Stimulated activated CD8-positive, alpha-beta memory T cell treated with anti-CD3 and anti-CD28 coated beads, Interleukin-7, amount 100 ng/mL, for 4 hours (primary cell): ENCODE measurements around the gene MEGF8.

ENCODE experiments used
- DNase-seq, 2 donors: peaks; one replicate each; pipeline ENCODE4 v3.0.0-alpha.2; 2020; ENCODE audit warnings: low read depth in 2 of 2

The MEGF8 gene, protein sequence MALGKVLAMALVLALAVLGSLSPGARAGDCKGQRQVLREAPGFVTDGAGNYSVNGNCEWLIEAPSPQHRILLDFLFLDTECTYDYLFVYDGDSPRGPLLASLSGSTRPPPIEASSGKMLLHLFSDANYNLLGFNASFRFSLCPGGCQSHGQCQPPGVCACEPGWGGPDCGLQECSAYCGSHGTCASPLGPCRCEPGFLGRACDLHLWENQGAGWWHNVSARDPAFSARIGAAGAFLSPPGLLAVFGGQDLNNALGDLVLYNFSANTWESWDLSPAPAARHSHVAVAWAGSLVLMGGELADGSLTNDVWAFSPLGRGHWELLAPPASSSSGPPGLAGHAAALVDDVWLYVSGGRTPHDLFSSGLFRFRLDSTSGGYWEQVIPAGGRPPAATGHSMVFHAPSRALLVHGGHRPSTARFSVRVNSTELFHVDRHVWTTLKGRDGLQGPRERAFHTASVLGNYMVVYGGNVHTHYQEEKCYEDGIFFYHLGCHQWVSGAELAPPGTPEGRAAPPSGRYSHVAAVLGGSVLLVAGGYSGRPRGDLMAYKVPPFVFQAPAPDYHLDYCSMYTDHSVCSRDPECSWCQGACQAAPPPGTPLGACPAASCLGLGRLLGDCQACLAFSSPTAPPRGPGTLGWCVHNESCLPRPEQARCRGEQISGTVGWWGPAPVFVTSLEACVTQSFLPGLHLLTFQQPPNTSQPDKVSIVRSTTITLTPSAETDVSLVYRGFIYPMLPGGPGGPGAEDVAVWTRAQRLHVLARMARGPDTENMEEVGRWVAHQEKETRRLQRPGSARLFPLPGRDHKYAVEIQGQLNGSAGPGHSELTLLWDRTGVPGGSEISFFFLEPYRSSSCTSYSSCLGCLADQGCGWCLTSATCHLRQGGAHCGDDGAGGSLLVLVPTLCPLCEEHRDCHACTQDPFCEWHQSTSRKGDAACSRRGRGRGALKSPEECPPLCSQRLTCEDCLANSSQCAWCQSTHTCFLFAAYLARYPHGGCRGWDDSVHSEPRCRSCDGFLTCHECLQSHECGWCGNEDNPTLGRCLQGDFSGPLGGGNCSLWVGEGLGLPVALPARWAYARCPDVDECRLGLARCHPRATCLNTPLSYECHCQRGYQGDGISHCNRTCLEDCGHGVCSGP (N-terminal part only)

DNA sequence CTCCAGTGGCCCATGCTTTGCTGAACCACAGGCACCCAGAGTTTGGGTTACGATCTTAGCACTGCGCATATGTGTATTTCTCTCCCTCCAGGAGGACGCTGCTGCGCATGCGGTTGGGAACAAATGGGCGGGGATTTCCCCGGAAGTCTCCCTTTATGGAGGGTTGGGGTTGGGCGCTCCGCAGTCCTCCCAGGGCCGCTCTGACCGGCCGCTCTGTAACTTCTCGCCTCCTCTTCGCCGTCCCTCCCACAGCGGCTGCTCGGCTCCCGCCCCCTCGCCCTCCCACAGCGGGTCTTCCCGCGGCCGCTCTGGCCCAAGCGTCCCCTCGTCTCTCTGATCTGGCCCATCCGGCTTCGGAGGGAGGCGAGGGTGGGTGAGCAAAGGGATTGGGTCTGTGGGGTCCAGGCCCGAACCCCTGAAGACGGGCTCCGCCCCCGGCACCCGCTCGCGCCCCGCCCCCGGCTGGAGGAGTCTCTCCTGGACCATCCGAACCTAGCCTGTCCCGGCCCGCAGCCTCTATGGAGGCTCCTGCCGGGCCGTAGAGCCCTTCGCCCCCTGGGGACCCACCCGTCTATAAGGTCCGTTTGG, at the start of gene MEGF8:
TSS of gene MEGF8 (plus strand) at position 328 of the 588 bp plus-strand sequence. CDS start 609 bp downstream, outside the sequence.
- peak; percentile 96 to 99 for DNase-seq

DNA sequence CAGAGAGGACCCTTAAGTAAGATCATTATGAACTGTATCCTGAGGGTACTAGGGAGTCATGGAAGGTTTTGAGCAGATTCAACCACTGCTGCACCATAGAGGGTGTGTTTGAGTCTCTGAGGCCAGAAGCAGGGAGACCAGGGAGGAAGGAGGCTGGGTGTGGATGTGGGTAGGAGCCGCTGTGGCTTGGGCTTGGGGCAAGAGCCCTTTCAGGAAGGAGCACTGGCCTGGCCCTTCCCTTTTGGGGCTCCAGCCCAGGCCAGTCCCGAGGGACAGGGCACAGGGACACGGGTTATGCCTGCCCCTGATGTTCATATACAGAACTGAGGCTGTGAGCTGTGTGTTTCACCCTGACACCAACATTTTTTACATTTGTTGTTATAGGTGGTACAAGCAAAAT, 49.2 kb upstream of the MEGF8 start:
- DNase-seq: no peak

DNA sequence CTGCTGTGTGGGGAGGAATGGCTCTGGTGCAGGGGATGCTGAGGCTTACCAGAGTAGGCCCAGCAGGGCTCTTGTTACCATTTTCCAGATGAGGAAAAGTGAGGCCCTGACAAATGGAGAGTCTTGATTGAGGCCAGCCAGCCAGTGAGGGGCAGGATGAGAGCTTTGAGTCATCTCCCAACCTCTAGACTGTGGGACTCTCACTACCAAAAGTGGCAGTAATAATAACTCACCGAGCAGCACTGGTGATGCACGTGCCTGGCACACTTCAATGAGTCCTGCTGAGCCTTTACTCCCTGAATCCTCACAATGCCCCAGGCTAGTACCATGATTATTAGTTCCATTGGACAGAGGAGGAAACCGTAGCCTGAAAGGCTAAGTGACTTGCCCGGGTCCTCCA, 48.6 kb upstream of the MEGF8 start:
- DNase-seq: no peak

DNA sequence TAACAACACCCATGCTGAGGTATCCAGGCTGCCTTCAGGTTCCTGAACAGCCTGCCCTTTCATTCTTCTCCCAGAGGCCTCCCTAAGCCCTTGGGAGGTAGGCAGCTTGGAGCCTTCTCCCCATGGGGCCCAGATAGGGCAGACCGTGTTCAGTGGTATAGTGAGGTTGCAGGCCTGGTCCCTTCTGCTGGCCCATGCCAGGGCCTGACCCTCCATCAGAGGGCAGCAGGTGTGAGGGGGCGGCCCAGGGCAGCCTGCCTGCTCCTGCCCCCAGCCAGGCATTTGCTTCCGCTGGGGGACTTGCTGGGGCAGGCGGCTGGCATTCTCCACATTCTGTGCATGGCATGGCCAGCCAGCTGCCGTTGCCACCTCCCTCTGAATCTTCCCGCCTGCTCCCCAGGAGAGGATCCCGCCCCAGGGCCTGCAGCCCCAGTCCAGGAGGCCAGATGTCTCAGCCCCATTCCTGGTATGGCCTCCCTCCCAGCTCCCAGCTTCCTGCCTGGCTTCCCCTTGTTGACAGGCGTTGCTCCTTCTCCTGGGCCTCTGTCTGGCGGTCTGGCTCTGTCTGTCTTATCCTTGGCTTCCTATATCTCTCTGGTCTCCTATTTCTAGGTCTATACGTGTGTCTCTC, 47.5 kb upstream of the MEGF8 start:
- DNase-seq: no peak

DNA sequence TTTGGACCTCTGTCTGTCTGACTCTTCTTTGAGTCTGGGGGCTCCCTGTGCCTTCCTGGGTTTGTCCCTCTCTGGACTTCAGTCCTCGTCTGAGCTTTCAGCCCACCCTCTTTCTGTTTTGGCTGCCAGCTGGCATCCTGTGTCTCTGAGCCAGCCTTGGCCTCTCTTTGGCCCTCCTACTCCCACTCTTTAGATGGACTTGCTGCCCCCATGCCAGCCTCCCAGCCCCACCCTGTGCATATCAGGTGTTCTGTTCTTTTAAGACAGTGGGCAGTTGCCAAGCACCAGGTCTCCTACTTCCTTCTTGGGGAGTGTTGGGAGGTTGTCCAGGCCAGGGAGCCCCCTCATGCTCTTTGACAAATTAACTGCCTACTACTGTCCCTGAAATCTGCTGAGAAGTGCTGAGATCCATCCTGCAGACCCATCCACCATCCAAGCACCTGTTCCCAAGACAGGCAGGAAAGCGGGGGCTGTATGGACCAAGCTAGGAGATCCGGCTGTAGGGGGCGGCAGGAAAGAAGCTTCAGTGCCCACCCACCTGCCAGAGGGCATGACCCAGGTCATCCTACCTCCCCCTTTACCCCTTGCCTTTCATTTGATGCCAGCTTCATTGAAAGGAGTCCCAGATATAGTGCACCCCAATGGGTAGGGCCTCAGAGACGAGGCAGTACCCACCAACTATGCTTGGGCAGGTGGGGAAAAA, 46.8 kb upstream of the MEGF8 start:
- DNase-seq: no peak

DNA sequence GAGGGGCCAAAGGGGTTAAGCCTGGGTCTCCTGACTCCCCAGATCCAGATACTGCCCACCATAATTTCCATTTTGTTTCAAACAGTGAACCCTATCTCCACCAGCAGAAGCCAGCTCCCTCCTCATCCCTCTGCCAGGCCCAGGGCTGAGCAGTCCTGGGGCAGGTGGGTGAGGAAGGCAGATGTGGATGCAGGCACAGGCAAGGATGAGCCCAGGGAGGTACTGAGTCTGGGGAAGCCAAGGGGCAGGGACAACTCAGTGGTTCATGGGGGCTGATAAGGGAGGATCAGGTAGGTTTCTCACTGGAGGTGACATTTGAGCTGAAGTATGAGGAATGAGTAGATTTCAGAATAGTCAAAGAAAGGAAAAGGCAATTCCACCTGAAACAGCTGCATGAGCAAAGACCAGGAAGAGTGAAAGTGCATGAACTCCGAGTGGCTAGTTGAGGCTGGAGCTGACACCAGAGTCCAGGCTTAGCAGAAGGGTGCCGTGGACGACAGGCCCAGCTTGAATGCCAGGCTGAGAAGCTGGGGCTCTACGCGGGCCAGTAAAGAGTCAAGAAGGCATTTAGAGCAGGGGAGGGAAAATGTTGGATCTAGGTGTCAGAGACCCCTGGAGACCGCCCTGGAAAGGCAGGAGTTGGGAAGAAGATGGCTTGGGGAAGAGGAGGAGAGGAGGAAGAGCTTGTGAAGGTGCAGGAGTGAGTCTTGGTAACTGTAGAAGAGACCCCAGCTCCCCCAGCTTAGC, 46.1 kb upstream of the MEGF8 start:
- no peak for DNase-seq

DNA sequence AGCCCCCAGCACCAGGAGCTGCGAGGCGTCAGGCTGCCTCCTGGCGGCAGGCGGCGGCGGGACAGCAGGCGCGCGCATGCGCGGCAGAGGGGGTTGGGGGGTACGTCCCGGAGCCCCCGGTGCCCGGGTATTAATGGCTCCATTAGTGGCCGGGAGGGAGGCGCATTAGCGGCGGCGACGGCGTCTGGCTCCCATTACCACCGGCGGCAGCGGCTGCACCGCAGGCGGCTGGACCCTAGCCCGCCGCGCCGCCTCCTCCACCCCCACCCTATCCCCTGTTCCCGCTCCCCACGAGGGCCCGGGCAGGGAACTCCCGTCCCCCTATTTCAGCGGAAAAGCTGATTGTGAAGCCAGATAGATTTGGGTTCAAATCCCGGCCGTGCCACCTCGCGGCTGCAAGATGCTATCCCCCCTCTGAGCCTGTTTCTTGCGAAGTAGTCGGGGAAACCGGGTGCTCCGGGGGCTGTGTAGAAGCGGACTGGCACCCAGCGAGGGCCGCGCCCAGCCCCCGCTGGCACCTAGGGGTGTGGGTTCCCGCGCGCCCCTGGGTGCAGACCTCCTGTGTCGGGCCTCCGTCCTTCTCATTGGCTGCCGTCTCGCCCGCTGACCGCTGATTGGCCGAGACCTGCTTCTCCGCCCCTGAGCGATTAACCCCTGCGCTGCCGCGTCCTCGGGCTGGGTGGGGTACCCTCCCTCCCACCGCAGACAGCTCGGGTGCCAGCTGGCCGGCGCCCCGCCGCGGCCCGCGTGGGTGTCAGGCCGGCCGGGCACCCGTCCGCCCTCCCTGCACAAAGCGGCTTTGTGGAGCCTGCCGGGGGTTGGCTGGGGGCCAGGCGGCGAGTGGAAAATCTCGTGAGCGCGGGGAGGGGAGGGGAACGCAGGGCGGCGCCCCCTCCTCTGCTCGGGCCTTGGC, 45.3 kb upstream of the MEGF8 start:
- peak; percentile 63 to 81 for DNase-seq

DNA sequence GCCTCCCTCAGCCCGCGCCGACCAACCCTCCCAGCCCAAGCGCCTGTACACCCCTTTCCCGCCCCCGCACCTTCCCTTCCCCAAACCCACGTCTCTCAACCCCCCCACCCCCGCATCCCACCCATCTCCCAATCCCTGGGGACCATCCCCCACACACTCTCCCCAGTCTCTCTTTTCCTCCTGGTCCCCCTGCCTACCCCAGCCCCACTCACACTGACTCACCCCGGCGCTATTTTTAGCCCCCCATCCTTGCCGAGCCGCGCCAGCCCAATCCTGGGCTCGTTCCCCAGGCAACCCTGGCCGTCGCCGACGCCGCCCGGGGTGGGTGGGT, 44.7 kb upstream of the MEGF8 start:
- peak in 1 of 2 donors; percentile 38 for DNase-seq

DNA sequence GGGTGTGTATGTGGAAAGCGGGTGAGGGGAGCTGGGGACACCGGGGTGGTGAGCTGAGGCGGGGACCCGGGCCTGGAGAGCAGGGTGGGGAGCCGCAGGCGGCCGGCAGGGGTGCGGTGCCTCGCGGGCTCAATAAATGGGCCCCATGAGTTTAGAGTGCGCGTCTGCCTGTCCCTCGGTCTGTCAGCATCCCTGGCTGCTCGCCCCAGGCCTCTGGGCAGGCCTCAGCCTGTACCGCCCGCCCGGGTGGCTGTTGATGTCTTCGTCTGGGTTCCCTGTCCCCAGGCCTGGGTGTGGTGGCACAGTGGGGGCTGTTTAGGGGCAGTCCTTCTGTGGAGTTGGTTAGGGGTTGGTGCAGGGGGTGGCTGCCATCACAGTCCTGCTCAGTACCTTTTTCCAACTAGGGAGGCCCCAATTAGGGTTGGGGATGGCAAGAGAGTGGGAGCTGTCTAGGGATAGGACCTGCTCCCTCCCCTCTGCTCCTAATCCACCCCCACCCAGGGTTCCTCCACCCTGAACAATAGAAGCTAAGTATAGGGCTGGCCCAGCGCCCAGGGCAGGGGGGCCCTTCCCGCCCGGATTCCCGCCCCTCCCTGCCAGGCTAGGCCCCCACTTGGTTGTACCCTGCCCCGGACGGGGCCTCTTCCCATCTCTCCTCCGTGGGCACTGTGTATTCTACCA, 44.1 kb upstream of the MEGF8 start:
- DNase-seq: no peak

DNA sequence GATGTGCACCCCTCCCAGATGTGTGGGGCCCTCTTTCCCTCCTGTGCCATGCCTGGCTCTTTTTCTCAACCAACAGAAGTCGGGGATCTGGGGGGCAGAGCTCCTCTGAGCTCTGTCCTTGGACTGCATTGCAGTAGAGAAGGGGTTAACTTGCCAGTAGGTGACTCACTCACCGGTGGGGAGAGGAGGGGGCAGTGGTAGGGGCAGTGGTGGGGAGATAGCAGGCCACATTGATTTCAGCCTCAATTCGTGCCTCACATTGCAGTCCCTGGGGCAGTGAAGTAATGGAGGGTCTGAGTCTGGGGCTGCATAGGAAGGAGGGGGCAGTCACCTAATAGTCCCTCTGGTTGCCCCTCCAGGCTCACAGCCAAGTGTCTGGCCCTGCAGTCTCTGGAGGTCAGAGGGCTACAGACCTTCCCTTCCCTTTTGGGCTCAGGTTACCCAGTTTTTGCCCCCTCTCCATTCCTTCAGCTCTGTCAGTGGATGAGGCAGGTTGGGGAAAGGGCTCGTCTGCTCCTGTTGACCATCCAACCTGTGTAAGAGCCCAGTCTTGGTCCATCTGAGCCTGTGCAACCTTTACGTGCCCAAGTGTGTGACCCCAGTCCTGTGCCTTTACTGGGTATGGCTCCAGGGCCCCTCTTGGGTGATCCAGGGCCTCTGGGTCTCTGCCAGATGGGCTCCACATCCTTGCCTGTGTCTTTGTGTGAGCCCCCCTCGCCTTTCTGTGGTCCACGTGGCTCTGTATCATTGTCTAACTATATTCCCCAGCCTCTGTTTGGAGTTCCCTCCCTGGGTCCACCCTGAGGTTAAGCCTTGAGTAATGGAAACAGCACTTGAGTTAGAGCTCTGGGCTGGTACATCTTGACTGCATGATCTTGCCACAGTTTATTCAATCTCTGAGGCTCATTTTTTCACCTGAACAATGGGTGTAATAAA, 43.3 kb upstream of the MEGF8 start:
- DNase-seq: no peak

DNA sequence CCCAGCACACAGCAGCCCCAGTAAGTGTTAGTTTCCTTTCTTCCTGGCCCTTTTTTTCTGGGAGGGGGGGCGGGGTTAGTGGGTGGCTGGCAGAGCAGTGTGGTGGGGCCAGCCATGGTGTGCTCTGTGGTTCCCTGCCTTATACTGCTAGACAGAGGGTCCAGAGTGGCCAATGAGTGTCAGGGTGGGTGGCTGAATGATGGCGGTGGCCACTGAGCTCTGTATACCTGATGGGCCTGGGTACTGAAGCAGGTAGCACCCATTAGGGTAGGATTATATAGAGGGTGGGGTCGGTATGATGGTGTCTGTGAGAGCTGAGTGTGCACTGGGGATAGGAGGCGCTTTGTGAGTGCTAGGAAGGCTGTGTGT, 42.6 kb upstream of the MEGF8 start:
- no peak for DNase-seq

DNA sequence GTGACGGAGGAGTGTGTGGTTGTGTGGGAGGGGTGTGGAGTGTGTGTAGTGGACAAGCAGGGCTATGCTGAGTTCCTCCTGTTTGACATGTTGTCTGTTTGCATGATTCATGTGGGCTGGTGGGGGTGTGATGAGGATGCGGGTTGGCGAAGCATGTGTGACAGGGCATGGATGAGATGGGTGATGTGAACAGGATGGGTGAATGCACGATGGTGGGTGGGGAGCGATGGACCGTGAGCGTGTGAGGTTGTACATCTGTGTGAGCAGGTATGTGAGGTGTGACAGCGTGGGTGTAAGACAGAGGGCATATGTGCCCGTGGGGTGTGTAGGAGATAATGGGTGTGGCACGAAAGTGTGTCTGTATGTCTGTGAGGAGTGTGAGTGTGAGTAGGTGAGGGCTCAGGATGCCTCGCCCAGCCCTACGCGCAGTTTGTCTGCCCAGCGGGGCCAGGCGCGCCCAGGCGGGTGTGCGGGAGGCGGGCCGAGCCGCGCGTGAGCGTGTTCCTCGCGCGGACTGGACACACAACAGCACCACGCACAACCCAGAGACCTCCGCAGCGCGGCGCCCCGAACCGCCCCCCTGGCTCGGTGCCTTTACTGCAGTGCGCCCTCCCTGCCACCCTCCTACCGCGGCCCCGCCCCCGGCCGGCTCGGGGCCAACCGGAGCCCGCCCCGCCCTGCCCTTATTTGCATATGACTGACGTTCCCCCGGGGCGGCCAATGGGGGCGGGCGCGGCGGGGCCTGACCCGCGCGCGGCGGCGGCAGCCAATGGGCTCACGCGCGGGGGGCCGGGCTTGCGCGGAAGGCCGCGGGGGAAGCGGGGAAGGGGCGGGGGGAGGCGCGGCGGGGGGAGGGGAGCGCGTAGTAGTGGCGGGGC, 42.0 kb upstream of the MEGF8 start:
- peak; percentile 90 to 97 for DNase-seq

DNA sequence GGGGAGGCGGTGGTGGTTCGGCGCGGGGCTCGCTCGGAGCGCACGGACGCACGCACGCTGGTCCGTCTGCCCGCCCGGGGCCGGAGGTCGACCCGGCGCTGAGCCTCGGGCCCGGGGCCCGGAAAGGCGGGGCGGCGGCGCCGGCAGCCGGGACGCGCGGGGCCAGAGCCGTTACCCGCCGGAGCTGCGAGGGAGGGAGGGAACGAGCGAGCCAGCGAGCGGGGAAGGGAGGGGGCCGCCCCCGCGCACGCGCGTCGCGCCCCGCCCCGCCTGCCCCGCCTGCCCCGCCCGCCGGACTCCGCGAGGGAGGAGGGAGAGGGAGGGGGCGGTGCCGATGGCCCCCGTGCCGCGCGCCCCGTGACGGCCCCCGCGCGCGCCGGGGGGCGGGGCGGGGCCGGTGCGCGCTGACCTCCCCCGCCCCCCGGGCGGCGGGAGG, 41.4 kb upstream of the MEGF8 start:
- DNase-seq: peak; percentile 59 to 76

DNA sequence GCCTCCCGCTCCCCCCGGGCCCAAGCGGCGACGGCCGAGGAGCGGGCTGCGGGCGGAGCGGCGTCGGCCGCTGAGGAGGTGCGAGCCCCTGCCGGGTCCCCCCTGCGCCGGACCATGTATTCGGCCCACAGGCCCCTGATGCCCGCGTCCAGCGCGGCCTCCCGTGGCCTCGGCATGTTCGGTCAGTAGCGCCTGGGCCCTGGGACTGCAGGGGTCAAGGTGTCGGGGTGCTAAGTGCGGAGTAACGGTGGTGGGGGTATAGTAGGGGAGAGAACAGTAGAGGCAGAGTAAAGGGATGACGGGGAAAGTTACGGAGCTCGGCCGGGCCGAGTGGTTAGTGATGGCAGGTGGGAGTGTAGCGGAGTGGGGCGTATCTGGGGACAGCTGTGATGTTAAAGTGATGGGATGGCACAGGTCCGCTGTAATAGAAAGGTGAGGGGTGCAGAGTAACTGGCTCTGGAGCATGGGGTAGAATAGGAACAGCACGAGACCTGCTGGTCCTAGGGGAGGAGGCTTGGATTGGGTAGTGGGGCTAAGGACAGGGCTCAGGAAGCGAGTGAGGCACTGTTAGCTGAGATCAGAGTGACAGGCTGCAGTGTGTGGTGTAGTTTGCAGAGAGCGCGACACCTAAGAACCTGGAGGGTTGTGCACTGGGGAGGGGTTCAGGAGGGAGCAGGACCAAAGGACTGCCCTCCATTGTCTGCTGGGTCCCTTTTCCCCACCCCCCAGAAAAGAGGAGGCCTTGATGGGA, 40.7 kb upstream of the MEGF8 start:
- DNase-seq: no peak

DNA sequence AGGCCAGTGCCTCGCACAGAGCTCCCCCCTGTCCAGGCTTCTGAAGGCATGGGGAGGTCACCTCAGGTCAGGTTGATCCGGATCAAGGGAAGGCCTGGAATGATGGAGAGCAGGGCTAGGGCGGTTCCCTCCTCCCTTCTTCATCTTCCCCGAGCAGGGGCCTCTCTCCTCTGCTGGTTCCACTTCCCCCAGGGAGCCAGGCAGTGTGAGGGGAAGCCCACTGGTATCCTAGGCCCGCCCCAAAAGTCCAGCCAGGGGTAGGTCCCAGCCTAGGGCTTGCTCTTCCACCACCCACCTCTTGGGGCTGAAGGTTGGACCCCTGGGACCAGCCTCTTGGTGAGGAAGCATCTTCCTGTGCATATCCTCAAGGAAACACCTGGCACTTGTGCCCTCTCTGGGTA, 39.9 kb upstream of the MEGF8 start:
- DNase-seq: no peak

DNA sequence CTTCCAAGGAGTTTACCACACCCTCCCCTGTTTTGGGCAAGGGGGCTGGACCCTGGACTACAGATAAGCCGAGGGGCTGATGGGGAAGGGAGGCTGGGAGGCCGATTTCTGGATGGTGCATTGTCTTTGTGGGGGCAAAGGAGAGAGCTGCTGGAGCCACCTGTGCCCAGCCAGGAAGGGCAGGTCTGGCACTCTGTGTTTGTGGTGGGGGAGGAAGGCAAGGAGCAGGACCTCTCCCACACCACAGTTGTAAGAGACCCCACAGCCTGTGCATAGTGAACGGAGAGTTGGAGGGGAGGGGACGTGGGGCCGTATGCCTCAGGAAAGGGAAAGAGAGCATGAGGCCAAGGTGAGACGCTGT, 39.5 kb upstream of the MEGF8 start:
- DNase-seq: no peak
